Measurements from ENCODE around the gene CHCHD10. TPM values are rescaled to one million over a fixed set of nuclear protein-coding genes. Genes with fewer than 3 reads are reported as not detected.

CHCHD10 gene
- total RNA-seq, 1 experiment from 2014 or later = 198 TPM

GRCh38 chr22:23716811-23717801, 50.7 kb downstream of the CHCHD10 start (continued):
- TF ChIP-seq ATF2 (CRISPR knock-in tag; IDR thresholded peaks at IDR 0.05; ENCODE audit: borderline replicate concordance, low read depth) (no peak), MYBL2 (CRISPR knock-in tag; IDR thresholded peaks at IDR 0.05) (no peak), HMGA2 (CRISPR knock-in tag; IDR thresholded peaks at IDR 0.05) (no peak), GTF2I (CRISPR knock-in tag; conservative IDR thresholded peaks at IDR 0.05) (no peak), FOXK1 (CRISPR knock-in tag; IDR thresholded peaks at IDR 0.05) (peak; percentile 90), NFYB (CRISPR knock-in tag; conservative IDR thresholded peaks at IDR 0.05; ENCODE audit: low read depth) (no peak), NR2C2 (CRISPR knock-in tag; IDR thresholded peaks at IDR 0.05) (0 out of 2 replicates have a peak, but pooled peaks have one; percentile 20), HMGXB4 (CRISPR knock-in tag; IDR thresholded peaks at IDR 0.05) (0 out of 2 replicates have a peak, but pooled peaks have one; percentile 55), ZNF512 (CRISPR knock-in tag; IDR thresholded peaks at IDR 0.05; ENCODE audit: borderline replicate concordance) (no peak), PREB (CRISPR knock-in tag; IDR thresholded peaks at IDR 0.05; ENCODE audit: borderline replicate concordance) (no peak), AR (CRISPR knock-in tag; IDR thresholded peaks at IDR 0.05) (no peak), OVOL2 (CRISPR knock-in tag; IDR thresholded peaks at IDR 0.05; ENCODE audit: borderline replicate concordance) (no peak)

Other genes starting within 250 kb of the CHCHD10 start
- gene IGLL1, start 187.7 kb downstream of the CHCHD10 start, total RNA-seq (2021) = not detected in 3 replicates
- 0.21 to 0.32 TPM (median 0.26 TPM) in 3 replicates for gene DRICH1, start 135.7 kb downstream of the CHCHD10 start, total RNA-seq (2021)
- gene RGL4, start 77.0 kb downstream of the CHCHD10 start, total RNA-seq (2021) = 0.05 TPM in 1 of 3 replicates, not detected in the others
- gene ZNF70, start 16.9 kb downstream of the CHCHD10 start, total RNA-seq (2021) = 3.3 to 3.6 TPM (median 3.3 TPM) in 3 replicates
- gene VPREB3, start 13.5 kb downstream of the CHCHD10 start, total RNA-seq (2021) = 0.81 to 1.3 TPM (median 0.87 TPM) in 3 replicates
- gene C22orf15, start 5.0 kb downstream of the CHCHD10 start, total RNA-seq (2021) = 2.7 to 3.6 TPM (median 3.5 TPM) in 3 replicates
- gene MMP11, start 4.9 kb upstream of the CHCHD10 start, total RNA-seq (2021) = 14.5 to 16.5 TPM (median 16.2 TPM) in 3 replicates
- 135 to 149 TPM (median 146 TPM) in 3 replicates for gene SMARCB1, start 19.0 kb upstream of the CHCHD10 start, total RNA-seq (2021)
- gene DERL3, start 71.0 kb upstream of the CHCHD10 start, total RNA-seq (2021) = 10.9 to 12.5 TPM (median 11.3 TPM) in 3 replicates
- gene SLC2A11, start 89.9 kb upstream of the CHCHD10 start, total RNA-seq (2021) = 17.2 to 21.1 TPM (median 19.9 TPM) in 3 replicates
- 1,424 to 1,978 TPM (median 1,885 TPM) in 3 replicates for gene MIF, start 126.4 kb upstream of the CHCHD10 start, total RNA-seq (2021)
- 16.6 to 23.2 TPM (median 19.8 TPM) in 3 replicates for gene GSTT2B, start 193.2 kb upstream of the CHCHD10 start, total RNA-seq (2021)
- gene DDTL, start 198.9 kb upstream of the CHCHD10 start, total RNA-seq (2021) = 3.6 to 5.8 TPM (median 3.6 TPM) in 3 replicates
- 194 to 238 TPM (median 205 TPM) in 3 replicates for gene DDT, start 206.5 kb upstream of the CHCHD10 start, total RNA-seq (2021)
- 0.50 to 1.2 TPM (median 1.1 TPM) in 3 replicates for gene GSTT2, start 212.2 kb upstream of the CHCHD10 start, total RNA-seq (2021)
- not detected in 3 replicates for gene GSTT4, start 237.5 kb upstream of the CHCHD10 start, total RNA-seq (2021)
- gene CABIN1, start 243.3 kb upstream of the CHCHD10 start, total RNA-seq (2021) = 72.5 to 79.2 TPM (median 79.0 TPM) in 3 replicates